ENCODE data around the gene SLC25A29.

SLC25A29 gene

GRCh38 chr14:100281286-100282082 lies 24.8 kb downstream of the SLC25A29 start:
- Histone ChIP-seq H3K36me3 (ENCODE audit: control insufficient read depth in 2 of 2, insufficient read depth in 1 of 2, low read length in 2 of 2) (peaks cover 0 to 45% of the 10 kb centered on the region in 2 experiments; a peak in 1 of 3 replicates), H3K4me3 (ENCODE audit: low read depth, low read length) (no peak overlapping the region), H3K9me3 (ENCODE audit: control insufficient read depth, insufficient read depth, low read depth, low read length) (no peaks in the 10 kb centered on the region), H3K27ac (ENCODE audit: extremely low read depth, low read depth, low read length) (no peak overlapping the region), H3K4me1 (ENCODE audit: control insufficient read depth, insufficient read depth, low read length) (no peaks in the 10 kb centered on the region; the same call in 1 of the 2 replicates)
- ChIA-PET CTCF (interaction anchor here (0.6 to 2.6 kb wide), 3 partner anchors 20 to 40 kb away, joined by 3 to 10 read pairs (median 3); no protein-coding TSS in a partner anchor), POLR2A (no interaction called here)
- TF ChIP-seq ZBTB7A (tag by site-specific recombination; IDR thresholded peaks at IDR 0.05; ENCODE audit: low read depth) (no peak), ZNF629 (tag by site-specific recombination; IDR thresholded peaks at IDR 0.05) (no peak), ZNF660 (tag by site-specific recombination; IDR thresholded peaks at IDR 0.05) (no peak), WT1 (tag by site-specific recombination; IDR thresholded peaks at IDR 0.05) (no peak), ZFHX2 (tag by site-specific recombination; conservative IDR thresholded peaks at IDR 0.05) (0 out of 2 replicates have a peak, but pooled peaks have one; percentile 19), ZEB2 (tag by site-specific recombination; IDR thresholded peaks at IDR 0.05) (no peak), ZNF121 (tag by site-specific recombination; IDR thresholded peaks at IDR 0.05) (peak; percentile 42; the same call in 1 of the 2 replicates), ZSCAN16 (tag by site-specific recombination; IDR thresholded peaks at IDR 0.05) (no peak), PRDM4 (tag by site-specific recombination; IDR thresholded peaks at IDR 0.05) (no peak), ZSCAN5A (tag by site-specific recombination; IDR thresholded peaks at IDR 0.05) (no peak), ZNF266 (tag by site-specific recombination; IDR thresholded peaks at IDR 0.05; ENCODE audit: low read depth) (no peak), REPIN1 (tag by site-specific recombination; IDR thresholded peaks at IDR 0.05; ENCODE audit: low read depth) (no peak), ZFP37 (tag by site-specific recombination; IDR thresholded peaks at IDR 0.05) (no peak)

GRCh38 chr14:100279563-100279962 lies 26.7 kb downstream of the SLC25A29 start:
- no peaks in the 10 kb centered on the region; the same call in none of the 2 replicates for H3K4me1 ChIP-seq (ENCODE audit: control insufficient read depth, insufficient read depth, low read length)
- no peak overlapping the region for H3K4me3 ChIP-seq (ENCODE audit: low read depth, low read length)
- ChIA-PET POLR2A (no interaction called here), CTCF (no interaction called here)
- TF ChIP-seq AEBP2 (tag by site-specific recombination; IDR thresholded peaks at IDR 0.05; ENCODE audit: borderline replicate concordance) (no peak), ZNF785 (tag by site-specific recombination; IDR thresholded peaks at IDR 0.05) (no peak), ZNF596 (tag by site-specific recombination; IDR thresholded peaks at IDR 0.05) (no peak), ZNF792 (tag by site-specific recombination; IDR thresholded peaks at IDR 0.05) (no peak), ZNF121 (tag by site-specific recombination; IDR thresholded peaks at IDR 0.05) (no peak), RBAK (tag by site-specific recombination; IDR thresholded peaks at IDR 0.05) (no peak), ZSCAN23 (tag by site-specific recombination; IDR thresholded peaks at IDR 0.05) (no peak), ZNF560 (tag by site-specific recombination; IDR thresholded peaks at IDR 0.05; ENCODE audit: borderline replicate concordance) (no peak), ZBTB11 (tag by site-specific recombination; conservative IDR thresholded peaks at IDR 0.05; ENCODE audit: low read depth) (no peak), ZNF660 (tag by site-specific recombination; IDR thresholded peaks at IDR 0.05) (no peak)
- H3K36me3 ChIP-seq (ENCODE audit: control insufficient read depth in 2 of 2, insufficient read depth in 1 of 2, low read length in 2 of 2), result peaks cover 4 to 62% of the 10 kb centered on the region in 2 experiments; a peak in 2 of 3 replicates
- H3K9me3 ChIP-seq (ENCODE audit: control insufficient read depth, insufficient read depth, low read depth, low read length), result no peaks in the 10 kb centered on the region
- no peak overlapping the region for H3K27ac ChIP-seq (ENCODE audit: extremely low read depth, low read depth, low read length)
